Stomach (tissue), 9 donors: ENCODE results near the gene RUBCNL. TPM values are rescaled to one million over a fixed set of nuclear protein-coding genes. Genes with fewer than 3 reads are reported as not detected.

ENCODE experiments used
- DNase-seq, 2 donors: peaks; one replicate each; pipeline versions ENCODE4 v3.0.0 to v3.0.0-alpha.2; 2013 to 2019
- H3K27ac ChIP-seq, 5 donors: fragments of 200-600 bp in 4 of 5; sonication (generic) in 4 of 5; one replicate each; pipeline ENCODE4 v1.5.1; 2013 to 2019; ENCODE audit warnings: mild to moderate bottlenecking in 1 of 5, moderate library complexity in 1 of 5
- H3K27me3 ChIP-seq, 3 donors: fragments of 200-600 bp; sonication (generic); one replicate each; pipeline ENCODE4 v1.5.1; 2017 to 2019; ENCODE audit warnings: mixed run types in 1 of 3
- H3K36me3 ChIP-seq, 4 donors: fragments of 200-600 bp; sonication (generic); 1 replicate in 3 of 4; 2 replicates in 1 of 4; pipeline ENCODE4 v1.5.1; 2016 to 2019
- H3K4me1 ChIP-seq, 4 donors: fragments of 200-600 bp; sonication (generic); one replicate each; pipeline ENCODE4 v1.5.1; 2016 to 2019
- H3K4me3 ChIP-seq, 4 donors: fragments of 200-600 bp; sonication (generic) in 3 of 4; one replicate each; pipeline ENCODE4 v1.5.1; 2016 to 2019; ENCODE audit warnings: mild to moderate bottlenecking in 1 of 4
- H3K9me3 ChIP-seq, 4 donors: fragments of 200-600 bp; sonication (generic); one replicate each; pipeline ENCODE4 v1.5.1; 2016 to 2019
- EP300 ChIP-seq: sonication (generic); formaldehyde crosslinking; IDR thresholded peaks from one replicate; pipeline ENCODE4 v1.6.1; 2017; ENCODE audit warnings: antibody characterized with exemption
- POLR2A ChIP-seq, 4 donors: fragments of 450-650 bp; IDR thresholded peaks; one replicate each; pipeline ENCODE4 v1.6.1; 2016; ENCODE audit warnings: antibody characterized with exemption in 4 of 4, control low read depth in 2 of 4, mild to moderate bottlenecking in 1 of 4, moderate library complexity in 1 of 4
- POLR2AphosphoS5 ChIP-seq, 3 donors: sonication (generic); formaldehyde crosslinking; IDR thresholded peaks; one replicate each; pipeline ENCODE4 v1.6.1; 2016; ENCODE audit warnings: antibody characterized with exemption in 3 of 3
- WGBS, 5 donors: extraction: QIAGEN DNeasy Blood & Tissue Kit in 3 of 5; methylation state at CpG; one replicate each; pipeline versions ENCODE4 v1.1.5 to v1.1.7; 2013 to 2018; 5-methylcytosine and 5-hydroxymethylcytosine counted together
- intact Hi-C: fragments of 100-400 bp; cut with DNase I; formaldehyde crosslinking; loops from one replicate; pipeline ENCODE4 v1.15.1; 2023; ENCODE audit warnings: low total_unique reads
- polyA plus RNA-seq, 3 donors: library from polyadenylated mRNA; stranded (reverse); fragments of 200-250 nt; gene quantifications; one replicate each; pipeline ENCODE4 v1.2.3, GENCODE V29; 2013
- total RNA-seq, 5 donors: library from RNA; depleted of rRNA; stranded (reverse); fragments of >200 nt; gene quantifications; one replicate each; pipeline versions ENCODE4 v1.1.0 to v1.2.3, GENCODE V29; 2014 to 2016
- TF ChIP-seq, protein P1 (sequence below), 7 experiments: fragments of 450-650 bp in 4 of 7; fragments of 200-600 bp in 3 of 7; sonication (generic) in 3 of 7; IDR thresholded peaks; one replicate each; pipeline ENCODE4 v1.5.1; 2016 to 2019; ENCODE audit warnings: antibody characterized with exemption in 7 of 7, control low read depth in 2 of 7, mild to moderate bottlenecking in 1 of 7
- donor health status: healthy with polysubstance abuse.
- donor health status: Bipolar disorder and iron deficiency.
- donor health status: healthy.

The RUBCNL gene
- total and polyA plus RNA-seq, 8 donors, result 0.46 to 7.7 (median 2.7) TPM; not detected in 2

DNA sequence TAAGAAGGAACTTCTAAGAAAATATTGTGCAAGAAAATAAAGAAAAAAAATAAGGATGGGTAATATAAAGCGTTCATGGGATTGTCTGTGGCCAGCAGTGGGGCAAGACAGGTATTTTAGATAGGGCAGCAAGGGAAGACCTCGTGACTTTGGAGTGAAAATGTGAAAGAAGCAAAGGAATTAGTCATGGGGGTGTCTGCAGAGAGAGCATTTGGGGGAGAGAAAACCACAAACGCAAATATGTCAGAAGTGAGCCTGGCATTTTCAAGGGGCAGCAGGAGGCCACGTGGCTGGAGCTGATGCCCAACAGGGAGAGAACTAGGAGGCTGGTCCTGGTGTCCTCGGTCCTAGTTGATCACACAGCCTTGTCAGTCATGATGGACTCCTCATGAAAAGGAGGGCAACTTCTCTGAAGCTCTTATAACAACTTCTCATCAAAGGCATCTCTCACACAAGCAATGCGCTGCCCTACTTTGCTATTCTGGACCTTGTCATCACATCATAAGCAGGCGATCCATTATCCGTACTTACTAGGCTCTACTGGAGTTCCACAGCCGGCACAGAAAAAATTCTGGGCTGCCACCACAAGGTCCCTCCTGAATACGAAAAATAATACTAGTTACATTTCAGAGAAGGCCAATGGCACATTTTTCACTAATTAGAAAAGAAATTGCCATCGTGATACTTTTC, 31.0 kb downstream of the RUBCNL start:
- Histone ChIP-seq H3K27ac (no peak overlapping the region), H3K9me3 (no peaks in the 10 kb centered on the region), H3K27me3 (no peaks in the 10 kb centered on the region), H3K36me3 (no peaks in the 10 kb centered on the region), H3K4me3 (no peak overlapping the region), H3K4me1 (no peaks in the 10 kb centered on the region)
- 89 to 91% (median 90%) methylated on average over 11 of the region's 11 CpGs for WGBS, 5 donors
- intact Hi-C loops, result no loop called here
- no peak for DNase-seq
- TF ChIP-seq, protein P1, sequence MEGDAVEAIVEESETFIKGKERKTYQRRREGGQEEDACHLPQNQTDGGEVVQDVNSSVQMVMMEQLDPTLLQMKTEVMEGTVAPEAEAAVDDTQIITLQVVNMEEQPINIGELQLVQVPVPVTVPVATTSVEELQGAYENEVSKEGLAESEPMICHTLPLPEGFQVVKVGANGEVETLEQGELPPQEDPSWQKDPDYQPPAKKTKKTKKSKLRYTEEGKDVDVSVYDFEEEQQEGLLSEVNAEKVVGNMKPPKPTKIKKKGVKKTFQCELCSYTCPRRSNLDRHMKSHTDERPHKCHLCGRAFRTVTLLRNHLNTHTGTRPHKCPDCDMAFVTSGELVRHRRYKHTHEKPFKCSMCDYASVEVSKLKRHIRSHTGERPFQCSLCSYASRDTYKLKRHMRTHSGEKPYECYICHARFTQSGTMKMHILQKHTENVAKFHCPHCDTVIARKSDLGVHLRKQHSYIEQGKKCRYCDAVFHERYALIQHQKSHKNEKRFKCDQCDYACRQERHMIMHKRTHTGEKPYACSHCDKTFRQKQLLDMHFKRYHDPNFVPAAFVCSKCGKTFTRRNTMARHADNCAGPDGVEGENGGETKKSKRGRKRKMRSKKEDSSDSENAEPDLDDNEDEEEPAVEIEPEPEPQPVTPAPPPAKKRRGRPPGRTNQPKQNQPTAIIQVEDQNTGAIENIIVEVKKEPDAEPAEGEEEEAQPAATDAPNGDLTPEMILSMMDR (IDR thresholded peaks at IDR 0.05), result no peak
- TF ChIP-seq EP300 (no peak), POLR2A (IDR thresholded peaks at IDR 0.05) (no peak), POLR2AphosphoS5 (IDR thresholded peaks at IDR 0.05) (no peak)

DNA sequence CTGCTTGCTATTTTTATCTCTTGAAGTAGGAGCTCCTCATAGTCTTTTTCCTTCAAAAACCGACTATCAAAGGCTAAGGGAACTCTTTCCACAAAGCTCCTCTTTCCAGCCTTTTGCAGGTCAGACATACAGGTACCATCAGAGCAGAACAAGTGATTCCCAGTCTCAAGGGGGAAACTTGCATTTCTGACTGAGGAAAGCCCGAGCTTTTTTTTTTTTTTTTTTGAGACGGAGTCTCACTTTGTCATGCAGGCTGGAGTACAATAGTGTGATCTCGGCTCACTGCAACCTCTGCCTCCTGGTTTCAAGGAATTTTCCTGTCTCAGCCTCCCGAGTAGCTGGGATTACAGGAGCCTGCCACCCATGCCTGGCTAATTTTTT, 32.0 kb downstream of the RUBCNL start:
- Histone ChIP-seq H3K9me3 (no peaks in the 10 kb centered on the region), H3K27ac (no peak overlapping the region), H3K36me3 (no peaks in the 10 kb centered on the region), H3K4me3 (no peak overlapping the region), H3K4me1 (no peaks in the 10 kb centered on the region), H3K27me3 (no peaks in the 10 kb centered on the region)
- TF ChIP-seq POLR2AphosphoS5 (IDR thresholded peaks at IDR 0.05) (no peak), EP300 (no peak), POLR2A (IDR thresholded peaks at IDR 0.05) (no peak)
- TF ChIP-seq, protein P1 (IDR thresholded peaks at IDR 0.05), result no peak
- 69 to 84% (median 77%) methylated on average over 5 of the region's 5 CpGs for WGBS, 5 donors
- intact Hi-C loops, result no loop called here
- DNase-seq, result no peak

DNA sequence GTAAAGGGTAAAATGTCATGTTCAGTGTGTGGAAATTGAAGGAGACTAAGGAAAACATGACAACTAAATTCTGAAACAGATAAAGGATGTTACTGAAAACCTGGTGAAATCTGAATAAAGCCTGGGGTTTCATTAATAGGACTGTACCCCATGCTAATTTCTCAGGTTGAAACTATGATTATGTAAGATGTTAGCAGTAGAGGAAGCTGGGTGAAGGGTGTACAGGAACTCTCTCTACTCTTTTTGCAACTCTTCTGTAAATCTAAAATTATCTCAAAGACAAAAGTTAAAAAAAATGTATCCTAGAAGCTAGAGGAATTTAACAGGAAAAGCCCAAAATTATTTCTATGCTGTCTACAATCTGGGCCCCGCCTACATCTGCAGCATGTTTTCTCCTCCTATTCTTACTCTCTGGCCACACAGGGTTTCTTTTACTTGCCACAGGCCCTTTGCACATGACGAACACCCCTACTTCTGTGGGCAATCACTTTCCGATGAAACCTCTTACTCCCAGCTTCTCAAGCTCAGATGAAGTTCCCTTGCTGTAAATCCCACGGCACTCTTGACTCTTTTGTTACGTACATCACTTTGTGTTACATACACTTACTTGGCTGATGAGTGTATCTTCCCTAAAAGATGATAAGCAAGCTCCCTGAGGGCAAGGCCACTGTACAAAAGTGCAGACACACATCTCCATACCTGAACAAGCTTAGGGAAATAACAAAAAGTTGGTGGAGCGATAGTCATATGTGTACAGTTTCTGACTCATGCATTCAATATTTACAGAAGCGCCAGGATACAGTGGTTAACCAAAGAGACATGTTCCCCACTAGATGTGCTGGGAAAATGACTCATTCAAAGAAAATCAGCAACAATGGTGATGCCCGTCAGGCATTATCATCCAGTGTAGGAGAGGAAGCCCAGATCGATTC, 32.6 kb downstream of the RUBCNL start:
- H3K36me3 ChIP-seq, result no peaks in the 10 kb centered on the region
- H3K4me1 ChIP-seq, result no peaks in the 10 kb centered on the region
- H3K9me3 ChIP-seq, result no peaks in the 10 kb centered on the region
- WGBS, 5 donors, result 58 to 74% (median 66%) methylated on average over 9 of the region's 9 CpGs
- intact Hi-C loops, result no loop called here
- TF ChIP-seq POLR2AphosphoS5 (IDR thresholded peaks at IDR 0.05), result no peak
- no peak for TF ChIP-seq EP300
- no peak for TF ChIP-seq POLR2A (IDR thresholded peaks at IDR 0.05)
- H3K27me3 ChIP-seq, result no peaks in the 10 kb centered on the region
- no peak for DNase-seq
- H3K4me3 ChIP-seq, result no peak overlapping the region
- H3K27ac ChIP-seq, result peak overlapping the region in 1 of 5 donors; percentile 33

DNA sequence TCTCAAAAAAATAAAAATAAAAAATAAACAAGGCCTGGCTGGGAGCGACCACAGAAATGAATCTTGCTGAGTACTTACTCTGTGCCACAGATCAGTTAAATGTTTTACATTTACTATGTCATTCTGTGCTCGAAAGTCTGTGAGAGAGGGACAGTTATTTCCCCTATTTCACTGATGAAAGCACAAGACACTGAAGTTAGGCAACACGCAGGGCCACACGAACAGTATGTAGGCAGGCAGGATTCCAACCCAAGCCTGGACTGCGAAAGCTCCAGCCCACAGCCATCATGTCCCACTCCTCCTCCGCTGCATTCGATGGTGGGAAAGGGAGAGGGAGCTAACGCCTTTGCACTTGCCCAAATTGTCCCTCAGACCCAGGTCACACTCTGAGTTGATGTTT, 34.2 kb downstream of the RUBCNL start:
- H3K4me3 ChIP-seq, result no peak overlapping the region
- 85 to 92% (median 85%) methylated on average over 8 of the region's 8 CpGs for WGBS, 5 donors
- peak overlapping the region in 1 of 5 donors; percentile 38 for H3K27ac ChIP-seq
- H3K27me3 ChIP-seq, result no peaks in the 10 kb centered on the region
- DNase-seq, result no peak
- TF ChIP-seq POLR2AphosphoS5 (IDR thresholded peaks at IDR 0.05) (no peak), EP300 (no peak), POLR2A (IDR thresholded peaks at IDR 0.05) (no peak)
- TF ChIP-seq, protein P1 (IDR thresholded peaks at IDR 0.05), result no peak
- H3K36me3 ChIP-seq, result no peaks in the 10 kb centered on the region
- intact Hi-C loops, result no loop called here
- no peaks in the 10 kb centered on the region for H3K4me1 ChIP-seq
- H3K9me3 ChIP-seq, result no peaks in the 10 kb centered on the region
